Mesenchymal stem cell (in vitro differentiated cells and primary cell): ENCODE results near the gene NEU4.

ENCODE experiments used
- DNase-seq: peaks from one replicate; pipeline ENCODE4 v3.0.0-alpha.2; 2013
- H2AFZ ChIP-seq: one replicate; pipeline ENCODE4 v1.6.1; 2013; ENCODE audit warnings: low read depth, mild to moderate bottlenecking, control low read depth, inconsistent platforms, low read length, moderate library complexity
- H2AK5ac ChIP-seq: 2 replicates; pipeline ENCODE4 v1.6.1; 2013; ENCODE audit warnings: low read length, moderate library complexity, mild to moderate bottlenecking, inconsistent platforms; ENCODE audit not compliant: severe bottlenecking
- H2BK120ac ChIP-seq: one replicate; pipeline ENCODE4 v1.6.1; 2013; ENCODE audit warnings: low read depth, mild to moderate bottlenecking, inconsistent platforms, low read length, moderate library complexity
- H2BK12ac ChIP-seq, 2 experiments: one replicate each; pipeline ENCODE4 v1.6.1; 2013; ENCODE audit warnings: inconsistent platforms in 2 of 2, low read length in 2 of 2, mild to moderate bottlenecking in 2 of 2, moderate library complexity in 2 of 2, control low read depth in 1 of 2
- H2BK15ac ChIP-seq: one replicate; pipeline ENCODE4 v1.6.1; 2013; ENCODE audit warnings: mild to moderate bottlenecking, low read depth, inconsistent platforms; ENCODE audit not compliant: poor library complexity, severe bottlenecking
- H2BK5ac ChIP-seq: 2 replicates; pipeline ENCODE4 v1.6.1; 2013; ENCODE audit warnings: low read depth, mild to moderate bottlenecking, low read length, control low read depth, inconsistent platforms; ENCODE audit not compliant: poor library complexity, severe bottlenecking
- H3K14ac ChIP-seq, 2 experiments: one replicate each; pipeline ENCODE4 v1.6.1; 2013; ENCODE audit warnings: inconsistent platforms in 2 of 2, low read length in 2 of 2, control low read depth in 1 of 2, mild to moderate bottlenecking in 1 of 2, moderate library complexity in 1 of 2
- H3K18ac ChIP-seq, 2 experiments: one replicate each; pipeline ENCODE4 v1.6.1; 2013; ENCODE audit warnings: inconsistent platforms in 2 of 2, low read length in 2 of 2, control low read depth in 1 of 2, low read depth in 1 of 2, mild to moderate bottlenecking in 1 of 2
- H3K23ac ChIP-seq, 2 experiments: one replicate each; pipeline ENCODE4 v1.6.1; 2013; ENCODE audit warnings: inconsistent platforms in 2 of 2, low read length in 2 of 2, mild to moderate bottlenecking in 2 of 2, moderate library complexity in 2 of 2, control low read depth in 1 of 2
- H3K27ac ChIP-seq: 2 replicates; pipeline ENCODE4 v1.5.1; 2013; ENCODE audit warnings: mild to moderate bottlenecking, moderate library complexity, low read length, control low read depth, inconsistent platforms; ENCODE audit not compliant: poor library complexity, severe bottlenecking
- H3K27me3 ChIP-seq, 2 experiments: 2 replicates each; pipeline versions ENCODE4 v1.6.1 to v1.7.0; 2013; ENCODE audit warnings: low read length in 2 of 2, mild to moderate bottlenecking in 2 of 2, moderate library complexity in 2 of 2, control low read depth in 1 of 2, inconsistent platforms in 1 of 2; ENCODE audit not compliant: control insufficient read depth in 1 of 2, insufficient read depth in 1 of 2
- H3K36me3 ChIP-seq, 2 experiments: 2 replicates each; pipeline versions ENCODE4 v1.6.1 to v1.7.0; 2013; ENCODE audit warnings: low read length in 2 of 2, control low read depth in 1 of 2, inconsistent platforms in 1 of 2, low read depth in 1 of 2, mild to moderate bottlenecking in 1 of 2; ENCODE audit not compliant: insufficient read depth in 2 of 2, control insufficient read depth in 1 of 2
- H3K4ac ChIP-seq, 2 experiments: one replicate each; pipeline ENCODE4 v1.6.1; 2013; ENCODE audit warnings: inconsistent platforms in 2 of 2, low read length in 2 of 2, mild to moderate bottlenecking in 2 of 2, moderate library complexity in 2 of 2, control low read depth in 1 of 2, low read depth in 1 of 2
- H3K4me1 ChIP-seq: 2 replicates; pipeline ENCODE4 v1.6.1; 2013; ENCODE audit warnings: low read depth, low read length, control low read depth; ENCODE audit not compliant: control insufficient read depth, insufficient read depth
- H3K4me2 ChIP-seq: 2 replicates; pipeline ENCODE4 v1.6.1; 2013; ENCODE audit warnings: low read length, mild to moderate bottlenecking, inconsistent platforms; ENCODE audit not compliant: poor library complexity, severe bottlenecking
- H3K4me3 ChIP-seq, 2 experiments: 2 replicates each; pipeline versions ENCODE4 v1.5.1 to v1.7.0; 2013; ENCODE audit warnings: low read length in 2 of 2, mild to moderate bottlenecking in 2 of 2, control low read depth in 1 of 2, low read depth in 1 of 2; ENCODE audit not compliant: insufficient read depth in 1 of 2
- H3K79me1 ChIP-seq: replicated peaks from 2 replicates; pipeline ENCODE4 v1.6.1; 2013; ENCODE audit warnings: mild to moderate bottlenecking, control low read depth, low read length, inconsistent platforms; ENCODE audit not compliant: poor library complexity, severe bottlenecking
- H3K9ac ChIP-seq: 2 replicates; pipeline ENCODE4 v1.7.0; 2013; ENCODE audit warnings: mild to moderate bottlenecking, low read length, moderate library complexity
- H3K9me3 ChIP-seq: 2 replicates; pipeline ENCODE4 v1.7.0; 2013; ENCODE audit warnings: mild to moderate bottlenecking, low read length; ENCODE audit not compliant: control insufficient read depth
- H4K8ac ChIP-seq: one replicate; pipeline ENCODE4 v1.6.1; 2013; ENCODE audit warnings: inconsistent platforms, mild to moderate bottlenecking, low read length, moderate library complexity
- H4K91ac ChIP-seq: one replicate; pipeline ENCODE4 v1.6.1; 2013; ENCODE audit warnings: mild to moderate bottlenecking, low read length, inconsistent platforms
- WGBS: methylation state at CpG from one replicate; pipeline ENCODE4 v1.1.7; 2013; ENCODE audit warnings: mixed read lengths; 5-methylcytosine and 5-hydroxymethylcytosine counted together

NEU4 gene

DNA sequence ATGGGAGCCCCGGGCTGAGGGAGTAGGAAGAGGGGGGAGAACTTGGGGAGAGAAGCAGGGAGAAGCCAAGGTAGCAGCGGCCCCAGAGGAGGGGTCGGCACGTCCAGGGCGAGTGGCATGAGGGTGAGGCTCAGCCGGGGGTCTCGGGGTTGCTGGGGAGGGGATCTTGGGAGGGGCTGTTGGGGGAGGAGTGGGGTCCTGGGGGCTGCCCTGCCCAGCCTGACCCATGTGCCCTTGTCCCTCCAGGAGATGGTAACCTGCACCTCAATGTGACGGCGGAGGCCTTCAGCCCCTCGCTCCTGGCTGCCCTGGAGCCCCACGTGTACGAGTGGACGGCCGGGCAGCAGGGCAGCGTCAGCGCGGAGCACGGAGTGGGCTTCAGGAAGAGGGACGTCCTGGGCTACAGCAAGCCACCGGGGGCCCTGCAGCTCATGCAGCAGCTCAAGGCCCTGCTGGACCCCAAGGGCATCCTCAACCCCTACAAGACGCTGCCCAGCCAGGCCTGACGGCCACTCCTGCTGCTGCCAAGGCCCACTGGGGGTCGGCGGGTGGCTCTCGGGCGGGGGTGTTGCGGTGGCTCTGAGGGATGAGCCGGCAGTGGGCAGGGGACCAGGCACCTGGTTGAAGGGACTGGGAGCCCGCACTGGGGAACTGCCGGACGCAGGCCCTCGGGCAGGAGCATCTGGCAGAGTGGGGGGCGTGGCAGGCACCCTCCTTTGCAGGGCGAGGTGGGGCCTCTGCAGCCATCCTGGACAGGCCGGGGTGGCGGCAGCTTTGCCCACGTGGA is 41.3 kb upstream of the NEU4 start:
- H3K79me1 ChIP-seq, result peaks cover 7% of the 10 kb centered on the region
- H3K4me1 ChIP-seq, result peaks cover 37% of the 10 kb centered on the region
- H2AK5ac ChIP-seq, result no peak overlapping the region
- H3K4ac ChIP-seq, result no peak overlapping the region
- peak overlapping the region in 1 of 2 experiments; percentile 49 for H3K14ac ChIP-seq
- H3K18ac ChIP-seq, result no peak overlapping the region
- no peak overlapping the region for H2BK12ac ChIP-seq
- no peak overlapping the region for H2AFZ ChIP-seq
- no peak for DNase-seq
- H4K8ac ChIP-seq, result no peak overlapping the region
- H3K36me3 ChIP-seq, result peaks cover 9 to 40% of the 10 kb centered on the region in 2 experiments
- H3K23ac ChIP-seq, result no peak overlapping the region
- no peak overlapping the region for H2BK5ac ChIP-seq
- peak overlapping the region; percentile 46 for H4K91ac ChIP-seq
- H3K4me2 ChIP-seq, result no peak overlapping the region
- no peak overlapping the region for H3K27ac ChIP-seq
- no peak overlapping the region for H3K9ac ChIP-seq
- no peak overlapping the region for H3K4me3 ChIP-seq
- no peaks in the 10 kb centered on the region for H3K9me3 ChIP-seq
- H3K27me3 ChIP-seq, result peaks cover 0 to 11% of the 10 kb centered on the region in 2 experiments
- no peak overlapping the region for H2BK120ac ChIP-seq
- H2BK15ac ChIP-seq, result no peak overlapping the region
- 92% methylated on average over 36 of the region's 37 CpGs for WGBS

DNA sequence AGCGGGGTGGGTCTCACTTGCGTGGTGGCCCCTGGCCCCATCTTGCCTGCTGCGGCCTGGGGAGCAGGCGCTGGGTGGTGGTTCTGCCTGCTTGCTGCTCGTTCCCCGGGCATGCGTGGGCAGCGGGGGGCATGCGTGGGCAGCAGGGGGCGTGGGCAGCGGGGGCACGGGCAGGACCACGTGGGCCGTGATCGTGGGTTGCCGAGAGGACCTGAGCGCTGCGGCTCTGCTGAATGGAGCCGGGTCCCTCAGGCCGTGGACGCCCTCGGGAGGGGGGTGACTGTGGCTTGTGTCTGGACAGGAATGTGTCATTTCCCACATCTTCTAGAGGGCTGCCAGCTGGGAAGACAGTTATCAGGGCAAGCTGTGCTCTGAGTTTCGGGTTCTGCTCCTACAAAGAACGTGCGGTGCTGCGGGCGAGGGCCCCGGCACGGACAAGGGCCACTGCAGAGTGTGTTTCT is 40.7 kb upstream of the NEU4 start:
- H3K36me3 ChIP-seq, result peaks cover 3 to 37% of the 10 kb centered on the region in 2 experiments
- no peak overlapping the region for H3K4me2 ChIP-seq
- H3K14ac ChIP-seq, result peak overlapping the region in 1 of 2 experiments; percentile 49
- no peak overlapping the region for H3K9ac ChIP-seq
- H3K79me1 ChIP-seq, result peaks cover 5% of the 10 kb centered on the region
- H4K8ac ChIP-seq, result no peak overlapping the region
- no peak for DNase-seq
- H3K4me1 ChIP-seq, result peaks cover 34% of the 10 kb centered on the region
- H3K27me3 ChIP-seq, result peaks cover 0 to 15% of the 10 kb centered on the region in 2 experiments
- H3K18ac ChIP-seq, result no peak overlapping the region
- no peak overlapping the region for H3K23ac ChIP-seq
- H2BK5ac ChIP-seq, result no peak overlapping the region
- H3K4me3 ChIP-seq, result no peak overlapping the region
- 95% methylated on average over 29 of the region's 29 CpGs for WGBS
- no peak overlapping the region for H2AFZ ChIP-seq
- peak overlapping the region; percentile 46 for H4K91ac ChIP-seq
- no peak overlapping the region for H2BK120ac ChIP-seq
- H3K4ac ChIP-seq, result no peak overlapping the region
- H2BK15ac ChIP-seq, result no peak overlapping the region
- no peak overlapping the region for H2AK5ac ChIP-seq
- H3K9me3 ChIP-seq, result no peaks in the 10 kb centered on the region
- H3K27ac ChIP-seq, result no peak overlapping the region
- H2BK12ac ChIP-seq, result no peak overlapping the region

DNA sequence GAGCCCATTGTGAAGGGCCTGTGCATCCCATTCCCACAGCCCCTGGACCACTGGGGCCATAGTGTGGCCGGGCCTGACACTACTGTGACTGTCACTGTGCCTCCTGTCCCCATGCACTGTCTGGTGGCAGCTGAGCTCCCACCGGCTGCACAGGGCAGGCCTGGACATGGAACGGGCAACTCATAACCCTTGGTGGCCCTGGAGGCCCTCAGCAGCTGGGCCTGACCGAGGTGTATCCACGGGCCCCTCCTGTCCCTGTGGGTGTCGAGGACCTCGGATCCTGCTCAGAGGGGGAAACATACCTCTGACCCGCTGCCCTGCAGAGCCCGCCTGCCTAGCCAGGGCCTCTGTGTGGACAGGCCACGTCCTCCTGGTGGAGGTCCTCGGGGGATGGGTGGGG is 40.1 kb upstream of the NEU4 start:
- peak overlapping the region; percentile 50 for H4K91ac ChIP-seq
- H3K4me2 ChIP-seq, result no peak overlapping the region
- no peak overlapping the region for H3K27ac ChIP-seq
- no peak overlapping the region for H3K4ac ChIP-seq
- H2AFZ ChIP-seq, result no peak overlapping the region
- H3K36me3 ChIP-seq, result peaks cover 0 to 36% of the 10 kb centered on the region in 2 experiments
- peak overlapping the region in 1 of 2 experiments; percentile 55 for H3K14ac ChIP-seq
- peak overlapping the region in 1 of 2 experiments; percentile 27 for H3K4me3 ChIP-seq
- no peak overlapping the region for H2BK120ac ChIP-seq
- H3K4me1 ChIP-seq, result peaks cover 34% of the 10 kb centered on the region
- peaks cover 5% of the 10 kb centered on the region for H3K79me1 ChIP-seq
- peaks cover 0 to 20% of the 10 kb centered on the region in 2 experiments for H3K27me3 ChIP-seq
- H3K18ac ChIP-seq, result no peak overlapping the region
- H2AK5ac ChIP-seq, result no peak overlapping the region
- no peak overlapping the region for H4K8ac ChIP-seq
- no peak overlapping the region for H2BK12ac ChIP-seq
- DNase-seq, result no peak
- WGBS, result 95% methylated on average over 9 of the region's 11 CpGs
- H2BK5ac ChIP-seq, result no peak overlapping the region
- no peak overlapping the region for H3K9ac ChIP-seq
- no peak overlapping the region for H3K23ac ChIP-seq
- H3K9me3 ChIP-seq, result no peaks in the 10 kb centered on the region
- H2BK15ac ChIP-seq, result no peak overlapping the region

DNA sequence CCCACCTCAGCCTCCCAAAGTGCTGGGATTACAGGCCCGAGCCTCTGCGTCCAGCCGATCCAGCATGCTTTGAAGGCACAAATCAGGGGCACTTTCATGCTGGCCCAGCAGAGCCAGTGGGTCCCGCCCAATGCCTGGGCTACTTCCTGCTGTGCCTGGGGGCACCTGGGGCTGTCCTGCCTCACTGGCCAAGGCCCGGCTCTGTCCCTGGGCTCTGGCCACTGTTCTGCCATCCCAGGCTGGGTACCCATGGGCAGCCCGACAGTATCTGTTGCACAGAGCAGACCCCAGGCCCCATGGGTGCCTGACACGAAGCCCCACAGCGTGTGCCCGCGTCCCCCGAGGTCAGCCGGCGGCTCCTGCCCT is 39.2 kb upstream of the NEU4 start:
- Histone ChIP-seq H2AFZ (no peak overlapping the region), H3K27ac (no peak overlapping the region), H3K9ac (no peak overlapping the region), H3K79me1 (peaks cover 2% of the 10 kb centered on the region), H2AK5ac (no peak overlapping the region), H3K4ac (no peak overlapping the region), H3K9me3 (no peaks in the 10 kb centered on the region), H3K14ac (no peak overlapping the region), H4K91ac (no peak overlapping the region), H2BK5ac (no peak overlapping the region), H2BK15ac (no peak overlapping the region), H3K27me3 (peaks cover 0 to 23% of the 10 kb centered on the region in 2 experiments), H3K18ac (no peak overlapping the region), H2BK12ac (no peak overlapping the region), H3K4me1 (peaks cover 37% of the 10 kb centered on the region), H3K4me2 (no peak overlapping the region), H3K36me3 (peaks cover 0 to 30% of the 10 kb centered on the region in 2 experiments), H3K4me3 (no peak overlapping the region), H2BK120ac (no peak overlapping the region), H4K8ac (no peak overlapping the region), H3K23ac (no peak overlapping the region)
- 86% methylated on average over 13 of the region's 13 CpGs for WGBS
- no peak for DNase-seq
